ENCODE results near the gene SSBP3.
"Not testable (repeated sequence)": the region's sequence is repeated elsewhere in the genome, so short reads cannot be mapped to it uniquely, and the experiment has no call there.

SSBP3 gene

DNA sequence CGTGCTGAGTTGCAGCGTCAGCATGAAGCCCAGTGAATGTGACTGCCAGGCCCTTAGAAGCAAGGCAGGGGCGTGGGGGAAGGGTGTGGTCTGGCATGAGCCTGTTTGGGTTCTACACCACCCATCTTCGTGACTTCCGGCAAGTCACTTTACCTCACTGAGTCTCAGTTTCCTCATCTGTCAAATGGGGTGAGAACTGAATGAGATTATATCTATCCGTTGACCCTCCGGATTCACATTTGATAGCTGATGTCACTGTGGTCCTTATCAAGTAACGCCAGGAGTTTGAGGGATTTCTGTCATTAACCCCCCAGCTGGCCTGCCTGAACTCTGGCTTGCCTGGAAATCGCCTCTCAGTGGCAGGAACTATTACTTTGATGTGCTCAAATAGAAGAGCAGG, 190.7 kb downstream of the SSBP3 start:
- DNase-seq: no peak

DNA sequence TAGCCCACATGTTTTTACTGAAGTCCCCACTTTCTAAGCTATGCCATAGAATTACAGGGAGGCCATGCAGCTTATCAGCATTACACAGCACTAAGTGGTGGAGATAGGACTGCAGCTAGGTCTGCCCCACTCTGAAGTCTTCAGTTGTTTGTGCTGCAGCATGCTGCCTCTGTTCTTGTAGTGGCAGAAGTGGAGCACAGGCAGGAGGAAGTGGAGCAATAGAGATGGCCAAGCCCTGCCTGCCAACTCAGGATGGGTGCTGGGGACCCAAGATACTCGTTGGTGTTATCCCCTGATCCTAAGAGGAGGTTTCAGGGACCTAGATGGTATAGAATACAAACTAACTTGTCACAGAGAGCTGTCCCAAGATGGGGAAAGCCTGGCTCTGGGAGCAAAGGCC, 193.3 kb downstream of the SSBP3 start:
- DNase-seq: no peak

DNA sequence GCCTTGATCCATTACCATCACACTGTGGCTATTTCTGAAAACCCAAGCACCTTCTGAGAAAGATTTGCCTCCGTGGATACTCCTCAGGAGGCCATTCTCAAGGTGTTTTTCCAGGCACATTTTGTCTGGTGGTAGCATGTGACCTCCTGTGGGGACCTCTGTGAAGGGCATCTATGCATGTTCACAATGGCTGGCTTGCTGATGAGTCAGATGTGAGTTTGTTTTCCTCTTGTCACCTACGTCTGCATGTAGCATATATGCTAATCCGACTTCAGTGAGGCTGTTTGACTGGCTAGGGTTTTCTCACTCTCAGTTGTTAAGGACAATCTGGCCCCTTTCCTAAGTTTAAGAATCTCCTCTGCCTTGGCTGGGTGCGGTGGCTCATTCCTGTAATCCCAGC, 198.3 kb downstream of the SSBP3 start:
- not testable (repeated sequence) for DNase-seq

DNA sequence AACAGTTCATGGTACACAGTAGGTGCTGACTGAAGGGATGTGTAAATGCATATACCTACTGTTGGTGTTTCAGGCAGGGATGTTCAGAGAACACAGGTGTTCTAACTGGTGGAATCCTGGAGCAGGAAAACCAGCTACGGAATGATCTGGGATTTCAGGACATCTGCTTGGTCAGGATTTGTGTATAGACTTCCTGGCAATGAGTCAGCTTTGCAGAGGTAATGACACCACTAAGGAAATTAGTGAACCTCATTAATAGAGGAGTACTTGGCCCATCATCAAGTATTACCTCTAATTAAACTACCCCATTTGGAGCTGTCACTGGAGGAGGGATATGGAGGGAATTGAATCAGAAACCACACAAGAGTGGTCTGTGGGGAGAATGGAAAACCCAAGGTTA, 198.9 kb downstream of the SSBP3 start:
- no peak for DNase-seq

DNA sequence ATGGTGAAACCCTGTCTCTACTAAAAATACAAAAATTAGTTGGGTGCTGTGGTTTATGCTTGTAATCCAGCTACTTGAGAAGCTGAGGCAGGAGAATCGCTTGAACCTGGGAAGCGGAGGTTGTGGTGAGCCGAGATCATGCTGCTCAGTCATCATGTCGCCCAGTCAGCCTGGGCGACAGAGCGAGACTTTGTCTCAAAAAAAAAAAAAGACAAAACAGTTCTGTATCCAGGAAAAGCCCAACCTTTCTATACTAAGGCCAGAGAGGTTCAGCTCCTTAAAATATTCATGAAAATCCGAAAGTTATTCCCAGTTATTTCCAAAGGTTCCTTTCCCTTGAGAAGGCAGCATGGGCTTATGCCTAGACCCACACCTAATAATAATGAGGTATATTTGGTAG, 202.0 kb downstream of the SSBP3 start:
- no peak for DNase-seq

DNA sequence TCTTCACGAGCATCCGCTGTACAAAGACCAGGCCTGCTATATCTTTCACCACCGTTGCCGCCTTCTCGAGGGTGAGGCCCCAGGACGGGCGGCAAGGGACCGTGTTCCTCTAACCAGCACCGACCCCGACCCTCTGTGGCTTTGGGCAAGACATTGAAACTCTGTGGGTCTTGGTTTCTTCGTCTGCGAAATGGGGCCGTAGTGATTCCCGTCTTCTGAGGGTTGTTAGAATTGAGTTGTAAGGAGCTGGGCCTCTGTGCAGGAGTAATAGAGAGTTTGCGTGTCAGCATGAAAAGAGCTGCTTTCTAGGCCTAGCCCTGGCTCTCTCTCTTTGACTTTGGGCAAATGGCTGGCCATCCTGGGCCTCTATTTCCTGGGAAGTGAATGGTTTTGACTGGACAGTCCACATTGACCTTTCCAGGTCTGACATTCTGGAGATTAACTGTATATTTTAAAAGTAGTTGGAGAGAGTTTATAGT, 205.6 kb downstream of the SSBP3 start:
- DNase-seq: no peak

DNA sequence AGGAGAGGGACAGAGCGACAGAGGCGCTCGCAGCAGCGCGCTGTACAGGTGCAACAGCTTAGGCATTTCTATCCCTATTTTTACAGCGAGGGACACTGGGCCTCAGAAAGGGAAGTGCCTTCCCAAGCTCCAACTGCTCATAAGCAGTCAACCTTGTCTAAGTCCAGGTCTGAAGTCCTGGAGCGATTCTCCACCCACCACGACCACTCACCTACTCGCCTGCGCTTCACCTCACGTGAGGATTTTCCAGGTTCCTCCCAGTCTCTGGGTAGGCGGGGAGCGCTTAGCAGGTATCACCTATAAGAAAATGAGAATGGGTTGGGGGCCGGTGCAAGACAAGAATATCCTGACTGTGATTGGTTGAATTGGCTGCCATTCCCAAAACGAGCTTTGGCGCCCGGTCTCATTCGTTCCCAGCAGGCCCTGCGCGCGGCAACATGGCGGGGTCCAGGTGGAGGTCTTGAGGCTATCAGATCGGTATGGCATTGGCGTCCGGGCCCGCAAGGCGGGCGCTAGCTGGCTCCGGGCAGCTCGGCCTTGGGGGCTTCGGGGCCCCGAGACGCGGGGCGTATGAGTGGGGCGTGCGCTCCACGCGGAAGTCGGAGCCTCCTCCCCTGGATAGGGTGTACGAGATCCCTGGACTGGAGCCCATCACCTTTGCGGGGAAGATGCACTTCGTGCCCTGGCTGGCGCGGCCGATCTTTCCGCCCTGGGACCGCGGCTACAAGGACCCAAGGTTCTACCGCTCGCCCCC, 206.3 kb downstream of the SSBP3 start, which contains the start of the genes CYB5RL and MRPL37:
Gene CYB5RL, minus strand, starts transcription at position 266 of the 754 bp plus-strand sequence. CDS start 4,414 bp downstream, outside the sequence.
Gene MRPL37, plus strand, starts transcription at position 403 of the 754 bp plus-strand sequence. Its CDS starts 77 bp downstream, at position 480.
- peak; percentile 95 for DNase-seq

DNA sequence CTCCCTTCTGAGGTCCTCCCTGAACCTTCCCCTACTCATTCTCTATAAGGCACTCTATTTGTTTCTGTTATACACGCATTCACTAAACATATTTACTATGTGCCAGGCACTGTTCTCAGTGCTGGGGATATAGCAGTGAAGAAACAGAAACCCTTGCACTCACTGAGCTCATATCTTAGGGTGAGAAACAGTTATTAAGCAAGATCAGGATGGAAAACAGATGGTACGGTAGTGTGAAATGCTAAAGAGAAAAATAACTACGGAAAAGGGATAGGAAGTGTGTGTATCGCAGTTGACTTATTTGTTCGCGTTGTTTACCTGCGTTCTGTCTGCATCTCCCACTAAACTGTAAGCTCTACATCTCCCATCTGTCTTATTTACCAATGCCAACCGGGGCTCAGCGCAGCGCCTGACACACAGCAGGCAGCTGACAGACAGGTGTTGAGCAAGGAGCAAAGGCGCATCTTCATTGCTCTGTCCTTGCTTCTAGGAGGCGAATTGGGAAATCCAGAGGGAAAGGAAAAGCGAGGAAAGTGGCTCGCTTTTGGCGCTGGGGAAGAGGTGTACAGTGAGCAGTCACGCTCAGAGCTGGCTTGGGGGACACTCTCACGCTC, 206.9 kb downstream of the SSBP3 start:
- DNase-seq: no peak

DNA sequence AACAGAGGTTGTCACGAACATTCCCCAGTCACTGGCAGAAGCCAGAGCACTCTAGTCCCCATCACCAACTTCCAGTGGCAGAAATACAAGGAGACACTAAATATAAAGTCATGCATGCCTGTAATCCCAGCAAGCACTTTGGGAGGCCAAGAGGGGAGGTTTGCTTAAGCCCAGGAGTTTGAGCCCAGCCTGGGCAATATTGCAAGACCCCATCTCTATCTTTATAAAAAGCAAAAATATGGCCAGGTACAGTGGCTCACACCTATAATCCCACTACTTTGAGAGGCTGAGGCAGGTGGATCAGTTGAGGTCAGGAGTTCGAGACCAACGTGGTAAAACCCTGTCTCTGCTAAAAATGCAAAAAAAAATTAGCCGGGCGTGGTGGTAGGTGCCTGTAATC, 212.7 kb downstream of the SSBP3 start:
- DNase-seq: no peak

DNA sequence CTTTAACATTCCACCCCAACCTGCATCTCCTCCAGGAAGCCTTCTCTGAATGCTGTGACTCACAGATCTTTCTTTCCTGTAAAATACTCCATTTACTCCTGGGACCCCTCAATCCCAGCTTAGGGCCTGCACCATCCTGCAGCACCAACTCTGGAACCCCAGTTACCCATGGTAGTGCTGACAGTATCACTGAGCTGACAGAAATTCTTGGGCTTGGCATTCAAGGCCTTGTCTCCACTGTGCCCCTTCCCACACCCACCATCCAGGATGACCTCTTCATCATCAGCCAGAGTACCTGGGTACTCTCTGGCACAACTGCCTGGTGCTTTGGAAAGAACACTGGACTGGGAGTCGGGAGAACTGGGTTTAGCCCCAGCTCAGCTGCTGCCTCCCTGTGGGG, 214.7 kb downstream of the SSBP3 start:
- no peak for DNase-seq

DNA sequence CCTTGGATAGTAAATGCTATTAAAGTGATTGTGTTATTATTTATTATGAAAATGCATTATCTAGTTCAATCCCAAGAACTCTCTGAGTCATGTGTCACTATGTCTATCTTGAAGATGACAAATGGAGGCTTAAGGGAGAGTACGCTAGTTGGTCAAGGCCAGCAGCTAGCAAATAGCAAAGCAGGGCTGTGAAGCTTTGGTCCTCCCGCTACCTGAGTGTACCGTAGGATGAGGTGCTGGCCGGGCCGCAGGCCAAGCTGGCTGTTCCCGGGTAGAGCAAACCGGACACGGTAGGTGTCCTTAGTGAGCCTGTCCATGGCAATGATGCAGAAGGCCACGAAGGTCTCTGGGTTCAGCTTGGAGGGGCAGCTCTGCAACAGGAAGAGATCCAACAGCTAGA, 215.7 kb downstream of the SSBP3 start:
- DNase-seq: no peak

DNA sequence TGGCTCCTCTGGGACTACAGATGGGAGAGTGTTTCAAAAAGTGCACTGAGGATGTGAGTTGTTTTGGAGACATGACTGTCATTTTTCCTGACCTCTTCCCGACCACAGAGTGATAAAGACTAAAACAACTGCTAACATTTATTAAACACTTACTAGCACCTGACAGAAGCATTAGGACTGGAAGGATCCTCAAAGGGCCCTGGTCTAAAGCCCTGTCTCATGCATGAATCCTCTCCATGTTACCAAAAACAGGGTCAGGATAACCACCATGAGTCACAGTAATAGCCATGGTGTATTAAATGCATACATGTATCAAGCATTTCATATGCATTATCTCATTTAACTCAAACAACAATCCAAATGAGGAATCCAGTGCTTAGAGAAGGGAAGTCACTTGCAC, 217.9 kb downstream of the SSBP3 start:
- DNase-seq: no peak

DNA sequence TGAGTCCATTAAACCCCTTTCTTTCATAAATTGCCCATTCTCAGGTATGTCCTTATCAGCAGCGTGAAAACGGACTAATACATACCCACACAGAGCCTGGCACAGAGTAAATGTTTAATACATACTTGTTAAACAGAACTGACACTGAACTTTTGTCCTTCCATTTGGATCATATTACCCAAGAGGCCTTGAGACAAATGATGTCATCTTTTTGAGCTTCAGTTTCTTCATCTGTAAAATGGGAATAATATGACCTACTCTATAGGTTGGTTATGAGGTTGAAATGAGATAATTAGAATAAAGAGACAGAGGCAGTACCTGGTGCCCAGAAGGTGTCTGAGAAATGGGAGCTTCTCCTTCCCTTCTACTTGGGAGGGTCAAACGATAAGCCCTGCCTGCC, 220.1 kb downstream of the SSBP3 start:
- DNase-seq: no peak

DNA sequence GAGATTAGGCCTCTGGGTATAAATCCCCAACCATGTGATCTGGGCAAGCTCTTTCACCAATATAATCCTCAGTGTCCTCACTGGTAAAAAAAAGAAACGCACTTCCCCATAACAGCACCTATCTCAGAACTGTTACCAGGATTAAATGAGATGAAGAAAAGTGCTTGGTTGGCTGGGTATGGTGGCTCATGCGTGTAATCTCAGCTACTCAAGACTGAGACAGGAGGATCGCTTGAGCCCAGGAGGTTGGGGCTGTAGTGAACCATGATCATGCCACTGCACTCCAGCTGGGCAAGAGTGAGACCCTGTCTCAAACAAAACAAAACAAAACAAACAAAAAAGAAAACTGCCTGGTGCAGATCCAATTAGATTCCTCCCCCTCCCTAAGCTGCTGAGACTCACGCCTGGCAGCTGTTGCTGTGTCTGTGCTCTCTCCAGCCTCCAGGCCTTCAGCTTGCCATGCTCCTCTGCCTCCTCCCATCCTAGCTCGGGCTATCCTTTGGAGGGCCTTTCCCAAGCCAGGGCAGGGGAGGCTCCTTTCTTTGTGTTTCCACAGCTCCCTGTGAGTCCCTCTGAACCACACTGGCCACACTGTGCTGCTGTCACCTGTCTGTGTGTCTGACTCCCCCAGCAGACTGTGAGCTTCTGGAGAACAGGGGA, 225.4 kb downstream of the SSBP3 start:
- no peak for DNase-seq

DNA sequence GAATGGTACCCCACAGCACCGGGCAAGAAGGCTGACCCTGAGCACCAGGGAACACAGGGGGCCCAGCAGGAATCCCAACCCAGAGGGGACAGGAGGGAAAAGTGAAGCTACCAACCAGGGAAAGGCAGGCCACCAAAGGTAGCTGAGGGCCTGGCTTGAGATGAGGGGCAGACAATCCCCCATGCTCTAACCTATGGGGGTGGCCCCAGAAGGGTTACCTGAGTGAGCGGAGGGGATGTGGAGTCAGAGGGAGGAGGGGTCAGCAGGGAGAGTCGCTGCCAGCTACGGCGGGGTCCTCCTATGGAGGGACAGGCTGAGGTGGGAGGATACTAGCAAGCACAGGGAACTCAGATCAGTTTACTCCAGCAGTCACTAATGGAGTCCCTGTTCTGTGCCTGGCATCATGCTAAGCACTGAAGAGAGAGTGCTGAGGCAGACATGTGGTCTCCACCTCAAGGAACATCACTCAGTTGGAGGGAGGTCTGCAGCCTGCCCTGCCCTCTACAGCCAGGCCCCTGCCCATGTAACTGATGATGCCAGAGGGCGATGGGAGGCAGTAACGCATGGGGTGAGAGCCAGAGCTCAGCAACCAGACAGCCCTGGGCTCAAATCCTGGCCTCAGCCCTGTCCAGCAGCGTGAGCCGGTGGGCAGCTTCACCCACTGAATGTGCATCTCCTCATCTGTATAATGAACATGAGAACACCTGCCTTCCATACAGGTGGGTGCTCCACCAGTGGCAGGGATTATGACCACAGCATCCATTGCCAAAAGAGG, 227.7 kb downstream of the SSBP3 start:
- no peak for DNase-seq

DNA sequence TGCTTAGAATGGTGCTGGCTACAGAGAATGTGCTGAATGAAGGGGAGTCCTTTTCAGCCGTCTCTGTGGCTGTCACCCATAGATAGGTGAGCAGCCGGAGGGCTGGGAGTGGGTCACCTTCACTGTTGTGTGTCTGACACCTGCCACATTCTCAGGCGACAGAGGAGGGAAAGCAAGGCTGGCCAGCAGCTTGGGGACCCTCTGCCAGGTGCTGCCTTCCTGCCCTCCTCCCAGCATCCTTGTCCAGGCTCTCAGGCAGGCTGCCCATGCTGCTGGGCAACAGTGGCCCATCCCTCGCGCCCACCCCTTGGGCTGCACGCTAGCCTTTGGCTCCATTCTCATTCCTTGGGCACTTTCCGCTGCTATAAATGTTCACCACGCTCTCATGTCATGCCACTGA, 228.5 kb downstream of the SSBP3 start:
- DNase-seq: no peak

DNA sequence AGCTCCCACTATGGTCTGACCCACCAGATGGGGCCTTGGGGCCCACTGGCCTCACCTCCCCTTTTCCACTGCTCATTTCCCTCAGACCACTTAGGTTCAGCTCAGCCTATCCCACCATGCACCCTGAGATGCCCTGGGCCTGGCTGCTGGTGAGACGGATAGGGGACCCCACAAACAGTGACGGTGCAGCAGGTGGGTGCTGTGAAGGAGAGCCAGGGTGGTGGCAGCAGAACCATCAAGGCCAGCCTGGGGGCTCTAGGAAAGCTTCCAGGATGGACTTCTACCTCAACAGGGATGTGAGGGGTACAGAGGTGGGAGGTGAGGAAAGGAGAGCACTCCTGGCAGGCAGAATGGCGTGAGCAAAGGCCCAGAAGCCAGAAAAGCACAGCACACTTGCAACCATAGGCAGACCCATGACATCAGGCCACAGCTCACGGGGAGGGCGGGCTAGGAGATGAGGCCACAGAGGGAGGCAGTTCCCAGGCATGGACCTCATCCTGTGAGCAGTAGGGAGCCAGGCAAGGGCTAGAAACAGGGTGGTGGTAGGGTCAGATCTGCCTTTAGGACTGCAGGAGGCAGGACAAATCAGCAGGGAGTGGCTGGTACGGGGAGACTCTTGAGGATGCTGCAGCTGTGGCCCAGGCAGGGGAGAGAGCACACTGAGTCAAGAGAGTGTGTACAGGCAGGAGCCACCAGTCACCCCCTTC, 229.4 kb downstream of the SSBP3 start:
- no peak for DNase-seq

All from HCEC 1CT (cell line).